Panc1 (cell line): ENCODE data around the gene CAMSAP2. TPM values are rescaled to one million over a fixed set of nuclear protein-coding genes. Genes with fewer than 3 reads are reported as not detected.

ENCODE experiments used
- ATAC-seq: fragments of 200-7000 bp; cut with Tn5 transposase; 2 replicates; pipeline ENCODE4 v1.9.1; 2020; ENCODE audit warnings: mild to moderate bottlenecking, moderate library complexity
- BruUV-seq: library from RNA; stranded (reverse); fragments of 400-500 nt; replicated peaks from 2 replicates; lab custom pipeline; 2021; lab: Mats Ljungman, UMichigan
- CTCF ChIA-PET: fragments of 300-600 bp; sonication (Branson Sonifier 250); formaldehyde crosslinking; loops from one replicate; lab custom pipeline; 2022; ENCODE audit warnings: antibody characterized with exemption; lab: Charles Lee
- POLR2A ChIA-PET: fragments of 300-600 bp; sonication (Branson Sonifier 250); formaldehyde crosslinking; loops from one replicate; lab custom pipeline; 2022; ENCODE audit warnings: antibody characterized with exemption; lab: Charles Lee
- DNase-seq: peaks from one replicate; pipeline ENCODE4 v3.0.0-alpha.2; 2010; ENCODE audit warnings: low read depth, low spot score
- H3K27ac ChIP-seq: 2 replicates; pipeline ENCODE4 v1.5.1; 2011; ENCODE audit warnings: mild to moderate bottlenecking, low read length, inconsistent platforms
- H3K27me3 ChIP-seq: fragments of 200-500 bp; sonication (Bioruptor generic); 2 replicates; pipeline ENCODE4 v1.6.0; 2014; ENCODE audit warnings: low read length, inconsistent platforms; ENCODE audit not compliant: control insufficient read depth, insufficient read depth
- H3K36me3 ChIP-seq: fragments of 200-500 bp; sonication (Bioruptor generic); 2 replicates; pipeline ENCODE4 v1.5.1; 2014; ENCODE audit warnings: inconsistent platforms, mild to moderate bottlenecking, low read length, moderate library complexity; ENCODE audit not compliant: control insufficient read depth, insufficient read depth
- H3K4me1 ChIP-seq: 2 replicates; pipeline ENCODE4 v1.5.1; 2011; ENCODE audit warnings: inconsistent platforms, mild to moderate bottlenecking, low read length, moderate library complexity; ENCODE audit not compliant: control insufficient read depth, insufficient read depth
- H3K4me3 ChIP-seq, 2 experiments: 2 replicates each; pipeline ENCODE4 v1.5.1; 2011 to 2012; ENCODE audit warnings: low read depth in 2 of 2, low read length in 2 of 2, mild to moderate bottlenecking in 2 of 2, inconsistent platforms in 1 of 2, moderate library complexity in 1 of 2
- H3K9me3 ChIP-seq: fragments of 200-500 bp; sonication (Bioruptor generic); 2 replicates; pipeline ENCODE4 v1.5.1; 2014; ENCODE audit warnings: low read depth, mild to moderate bottlenecking, inconsistent platforms, low read length, moderate library complexity; ENCODE audit not compliant: control insufficient read depth, insufficient read depth
- POLR2AphosphoS5 ChIP-seq: IDR thresholded peaks from 2 replicates; pipeline ENCODE4 v1.6.1; 2012; ENCODE audit warnings: mild to moderate bottlenecking, low read depth, low read length, moderate library complexity
- SIN3A ChIP-seq: IDR thresholded peaks from 2 replicates; pipeline ENCODE4 v1.6.1; 2012; ENCODE audit warnings: low read depth, mild to moderate bottlenecking, low read length, moderate library complexity, borderline replicate concordance; ENCODE audit not compliant: insufficient read depth
- TCF7L2 ChIP-seq: IDR thresholded peaks from 2 replicates; pipeline ENCODE4 v1.6.1; 2011; ENCODE audit warnings: mild to moderate bottlenecking, low read depth, low read length, inconsistent platforms
- in situ Hi-C: cut with HindIII; loops from 2 replicates; pipeline ENCODE4 v1.10.0; 2016; ENCODE audit warnings: low sequenced_read_pairs, low pct_unique_long_range_greater_than_20kb
- intact Hi-C: fragments of 100-400 bp; cut with micrococcal nuclease; formaldehyde crosslinking; loops from one replicate; pipeline ENCODE4 v1.10.0; 2022; ENCODE audit not compliant: unreplicated experiment
- total RNA-seq: library from RNA; stranded (reverse); gene quantifications from one replicate; pipeline ENCODE4 v1.2.1, GENCODE V29; 2021; ENCODE audit not compliant: unreplicated experiment
- TF ChIP-seq, protein P1 (sequence below): fragments of 450-650 bp; IDR thresholded peaks from 2 replicates; pipeline ENCODE4 v1.5.1; 2017; ENCODE audit warnings: mild to moderate bottlenecking
- TF ChIP-seq, protein P2 (sequence below), 2 experiments: IDR thresholded peaks; 2 replicates each; pipeline ENCODE4 v1.6.1; 2011 to 2012; ENCODE audit warnings: low read depth in 2 of 2, control low read depth in 1 of 2, low read length in 1 of 2, mild to moderate bottlenecking in 1 of 2, moderate library complexity in 1 of 2; ENCODE audit not compliant: insufficient read depth in 1 of 2

The CAMSAP2 gene
- total RNA-seq, 1 experiment from 2014 or later: 40.1 TPM

DNA sequence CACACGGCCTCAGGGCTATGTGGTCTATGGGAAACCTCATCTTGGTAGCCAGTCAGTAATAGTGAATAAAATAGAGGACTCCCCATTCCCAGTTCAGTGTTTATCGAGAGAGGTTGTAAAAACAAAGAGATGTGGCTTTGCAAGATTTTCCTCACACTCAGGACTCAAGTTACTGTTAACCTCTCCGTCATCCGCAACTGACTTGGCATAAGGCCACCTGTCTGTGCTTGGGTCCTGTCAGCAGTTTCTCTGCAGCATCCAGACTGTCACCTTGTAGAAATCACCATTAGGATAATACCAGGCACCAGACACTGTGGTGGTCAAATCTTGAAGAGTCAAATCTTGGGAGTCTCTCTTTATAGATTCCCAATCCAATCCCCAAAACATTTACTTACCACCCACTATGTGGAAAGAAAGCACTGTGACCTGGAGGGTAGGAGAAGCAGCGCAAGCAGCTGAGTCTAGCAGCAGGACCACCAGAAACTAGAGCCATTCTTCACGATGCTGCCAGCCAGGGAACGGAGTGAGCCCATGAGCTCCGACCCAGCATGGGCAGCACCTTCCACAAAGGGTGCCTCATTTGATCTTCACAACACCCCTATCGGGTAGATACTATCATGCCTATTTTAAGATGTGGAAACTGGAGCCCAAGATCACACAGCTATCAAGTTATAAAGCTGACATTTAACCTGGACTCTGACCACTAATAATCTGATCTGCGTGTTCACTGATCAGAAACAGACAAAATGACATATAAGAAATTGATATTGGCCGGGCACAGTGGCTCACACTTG lies 128.5 kb downstream of the CAMSAP2 start:
- no TSS peak for BruUV-seq
- in situ Hi-C loops: no loop called here
- ATAC-seq: 0 out of 2 replicates have a peak, but pooled peaks have one; percentile 13

DNA sequence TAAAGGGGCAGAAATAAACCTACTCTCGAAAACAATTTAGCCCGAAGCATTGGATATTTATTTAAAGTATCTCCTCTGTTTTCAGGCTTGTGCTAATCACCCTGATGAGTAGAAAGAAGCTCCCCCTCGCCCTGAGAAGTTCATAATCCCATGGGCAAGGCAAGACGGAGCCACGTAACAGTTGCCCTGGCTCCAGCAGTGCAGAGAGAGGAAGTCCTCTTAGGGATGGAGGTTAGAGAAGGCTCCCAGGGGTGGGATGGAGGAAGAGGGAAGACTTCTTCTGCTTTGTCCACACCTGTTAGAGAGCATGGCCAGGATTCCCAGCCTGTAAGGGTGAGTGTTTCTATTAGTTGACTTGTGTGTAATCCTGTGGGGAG lies 130.7 kb downstream of the CAMSAP2 start:
- CTCF ChIA-PET: no interaction called here
- H3K9me3 ChIP-seq: no peaks in the 10 kb centered on the region
- no peaks in the 10 kb centered on the region; the same call in 1 of the 2 replicates for H3K4me1 ChIP-seq

More for the DNA sequence above, 128.5 kb downstream of the CAMSAP2 start:
- H3K9me3 ChIP-seq: no peaks in the 10 kb centered on the region
- DNase-seq: no peak
- ChIA-PET POLR2A (no interaction called here), CTCF (no interaction called here)
- intact Hi-C loops: no loop called here
- H3K4me1 ChIP-seq: no peaks in the 10 kb centered on the region; the same call in 1 of the 2 replicates
- H3K27me3 ChIP-seq: no peaks in the 10 kb centered on the region
- H3K36me3 ChIP-seq: no peaks in the 10 kb centered on the region
- no peak for TF ChIP-seq SIN3A
- peak; percentile 18; the same call in 1 of the 2 replicates for TF ChIP-seq POLR2AphosphoS5
- TF ChIP-seq, protein P1, sequence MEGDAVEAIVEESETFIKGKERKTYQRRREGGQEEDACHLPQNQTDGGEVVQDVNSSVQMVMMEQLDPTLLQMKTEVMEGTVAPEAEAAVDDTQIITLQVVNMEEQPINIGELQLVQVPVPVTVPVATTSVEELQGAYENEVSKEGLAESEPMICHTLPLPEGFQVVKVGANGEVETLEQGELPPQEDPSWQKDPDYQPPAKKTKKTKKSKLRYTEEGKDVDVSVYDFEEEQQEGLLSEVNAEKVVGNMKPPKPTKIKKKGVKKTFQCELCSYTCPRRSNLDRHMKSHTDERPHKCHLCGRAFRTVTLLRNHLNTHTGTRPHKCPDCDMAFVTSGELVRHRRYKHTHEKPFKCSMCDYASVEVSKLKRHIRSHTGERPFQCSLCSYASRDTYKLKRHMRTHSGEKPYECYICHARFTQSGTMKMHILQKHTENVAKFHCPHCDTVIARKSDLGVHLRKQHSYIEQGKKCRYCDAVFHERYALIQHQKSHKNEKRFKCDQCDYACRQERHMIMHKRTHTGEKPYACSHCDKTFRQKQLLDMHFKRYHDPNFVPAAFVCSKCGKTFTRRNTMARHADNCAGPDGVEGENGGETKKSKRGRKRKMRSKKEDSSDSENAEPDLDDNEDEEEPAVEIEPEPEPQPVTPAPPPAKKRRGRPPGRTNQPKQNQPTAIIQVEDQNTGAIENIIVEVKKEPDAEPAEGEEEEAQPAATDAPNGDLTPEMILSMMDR: no peak
- no peak overlapping the region for H3K4me3 ChIP-seq
- H3K27ac ChIP-seq: no peak overlapping the region

More for the DNA sequence above, 130.7 kb downstream of the CAMSAP2 start:
- DNase-seq (no peak), ATAC-seq (peak; percentile 42)
- intact Hi-C loops: no loop called here
- Histone ChIP-seq H3K4me3 (no peak overlapping the region), H3K27ac (no peak overlapping the region), H3K36me3 (no peaks in the 10 kb centered on the region), H3K27me3 (no peaks in the 10 kb centered on the region)
- POLR2A ChIA-PET: no interaction called here
- TF ChIP-seq, protein P2, sequence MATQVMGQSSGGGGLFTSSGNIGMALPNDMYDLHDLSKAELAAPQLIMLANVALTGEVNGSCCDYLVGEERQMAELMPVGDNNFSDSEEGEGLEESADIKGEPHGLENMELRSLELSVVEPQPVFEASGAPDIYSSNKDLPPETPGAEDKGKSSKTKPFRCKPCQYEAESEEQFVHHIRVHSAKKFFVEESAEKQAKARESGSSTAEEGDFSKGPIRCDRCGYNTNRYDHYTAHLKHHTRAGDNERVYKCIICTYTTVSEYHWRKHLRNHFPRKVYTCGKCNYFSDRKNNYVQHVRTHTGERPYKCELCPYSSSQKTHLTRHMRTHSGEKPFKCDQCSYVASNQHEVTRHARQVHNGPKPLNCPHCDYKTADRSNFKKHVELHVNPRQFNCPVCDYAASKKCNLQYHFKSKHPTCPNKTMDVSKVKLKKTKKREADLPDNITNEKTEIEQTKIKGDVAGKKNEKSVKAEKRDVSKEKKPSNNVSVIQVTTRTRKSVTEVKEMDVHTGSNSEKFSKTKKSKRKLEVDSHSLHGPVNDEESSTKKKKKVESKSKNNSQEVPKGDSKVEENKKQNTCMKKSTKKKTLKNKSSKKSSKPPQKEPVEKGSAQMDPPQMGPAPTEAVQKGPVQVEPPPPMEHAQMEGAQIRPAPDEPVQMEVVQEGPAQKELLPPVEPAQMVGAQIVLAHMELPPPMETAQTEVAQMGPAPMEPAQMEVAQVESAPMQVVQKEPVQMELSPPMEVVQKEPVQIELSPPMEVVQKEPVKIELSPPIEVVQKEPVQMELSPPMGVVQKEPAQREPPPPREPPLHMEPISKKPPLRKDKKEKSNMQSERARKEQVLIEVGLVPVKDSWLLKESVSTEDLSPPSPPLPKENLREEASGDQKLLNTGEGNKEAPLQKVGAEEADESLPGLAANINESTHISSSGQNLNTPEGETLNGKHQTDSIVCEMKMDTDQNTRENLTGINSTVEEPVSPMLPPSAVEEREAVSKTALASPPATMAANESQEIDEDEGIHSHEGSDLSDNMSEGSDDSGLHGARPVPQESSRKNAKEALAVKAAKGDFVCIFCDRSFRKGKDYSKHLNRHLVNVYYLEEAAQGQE (IDR thresholded peaks at IDR 0.05; ENCODE audit: insufficient read depth in 1 of 2, low read depth in 2 of 2, low read length in 1 of 2): no peak
- no peak for TF ChIP-seq POLR2AphosphoS5
- no peak for TF ChIP-seq SIN3A
- TF ChIP-seq, protein P1: no peak
- no peak for TF ChIP-seq TCF7L2
- no TSS peak for BruUV-seq
- in situ Hi-C loops: no loop called here
